GM18508 (cell line): ENCODE measurements around the gene GALM.
"Not testable (repeated sequence)": the region's sequence is repeated elsewhere in the genome, so short reads cannot be mapped to it uniquely, and the experiment has no call there.

Experiments
- ATAC-seq: cut with Tn5 transposase; IDR thresholded peaks from one replicate; pipeline ENCODE4 v1.9.1; 2021; ENCODE audit warnings: moderate number of reproducible peaks; ENCODE audit not compliant: insufficient read depth, unreplicated experiment

The GALM gene

DNA sequence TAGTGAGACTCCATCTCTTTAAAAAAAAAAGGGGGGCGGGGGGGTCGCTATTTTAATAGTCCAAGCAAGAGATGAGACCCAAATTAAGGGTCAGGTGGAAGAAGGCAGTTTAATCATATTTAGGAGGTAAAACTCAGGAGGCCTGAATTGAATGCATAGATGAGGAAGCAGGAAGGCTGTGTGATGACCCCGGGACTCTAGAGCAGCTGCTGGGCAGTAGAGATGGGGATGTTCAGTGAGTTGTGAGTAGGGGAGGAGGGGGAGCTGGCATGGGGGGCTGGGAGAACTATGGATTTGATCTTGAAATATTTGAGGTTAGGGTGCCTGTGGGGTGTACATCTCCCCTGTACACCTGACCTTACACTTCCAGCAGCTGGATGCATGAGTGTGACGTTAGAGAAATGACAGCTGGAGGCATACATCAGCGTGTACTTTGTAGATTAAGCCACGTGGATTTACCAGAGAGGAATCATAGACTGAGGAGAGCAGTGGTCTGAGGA is 41.0 kb downstream of the GALM start:
- no peak for ATAC-seq

DNA sequence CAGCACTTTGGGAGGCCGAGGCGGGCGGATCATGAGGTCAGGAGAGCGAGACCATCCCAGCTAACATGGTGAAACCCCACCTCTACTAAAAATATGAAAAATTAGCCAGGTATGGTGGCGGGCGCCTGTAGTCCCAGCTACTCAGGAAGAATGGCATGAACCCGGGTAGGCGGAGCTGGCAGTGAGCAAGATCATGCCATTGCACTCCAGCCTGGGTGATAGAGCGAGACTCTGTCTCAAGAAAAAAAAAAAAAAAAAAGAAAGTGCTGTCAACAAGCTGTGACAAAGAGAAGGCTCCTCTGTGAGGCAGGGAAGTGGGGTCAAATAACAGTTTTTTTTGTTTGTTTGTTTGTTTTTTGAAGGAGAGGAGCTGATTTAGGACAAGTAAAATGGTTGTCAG is 42.6 kb downstream of the GALM start:
- not testable (repeated sequence) for ATAC-seq

DNA sequence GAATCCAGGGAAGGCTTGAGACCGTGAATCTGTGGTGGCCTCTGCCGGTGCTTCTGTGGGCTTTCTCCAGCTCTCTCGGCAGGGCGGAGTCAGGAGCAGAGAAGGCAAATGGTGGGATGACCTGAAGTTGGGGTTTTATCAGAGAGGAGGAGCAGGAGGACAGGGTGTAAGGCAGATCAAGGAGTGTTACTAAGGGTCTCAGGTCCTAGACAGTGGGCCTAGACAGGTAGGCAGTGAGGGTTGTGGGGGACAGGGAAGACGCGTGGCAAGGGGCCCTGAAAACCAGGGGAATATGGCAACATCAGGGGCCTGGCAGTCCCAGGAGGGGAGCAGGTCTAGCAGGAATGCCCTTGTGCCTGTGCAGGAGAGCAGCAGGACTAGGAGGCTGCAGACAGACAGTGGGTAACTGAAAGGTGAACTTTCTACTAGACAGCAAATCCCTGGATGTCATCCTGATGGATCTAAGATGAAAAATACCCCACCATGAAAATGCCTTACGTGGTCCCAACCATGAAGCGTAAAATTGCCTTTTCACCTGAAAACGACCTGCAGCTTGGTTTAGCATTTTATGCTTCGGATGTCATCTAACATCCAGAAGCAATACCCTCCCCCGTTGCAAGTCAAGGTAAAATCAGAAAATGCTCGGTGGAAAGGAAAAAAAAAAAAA is 43.1 kb downstream of the GALM start:
- no peak for ATAC-seq

DNA sequence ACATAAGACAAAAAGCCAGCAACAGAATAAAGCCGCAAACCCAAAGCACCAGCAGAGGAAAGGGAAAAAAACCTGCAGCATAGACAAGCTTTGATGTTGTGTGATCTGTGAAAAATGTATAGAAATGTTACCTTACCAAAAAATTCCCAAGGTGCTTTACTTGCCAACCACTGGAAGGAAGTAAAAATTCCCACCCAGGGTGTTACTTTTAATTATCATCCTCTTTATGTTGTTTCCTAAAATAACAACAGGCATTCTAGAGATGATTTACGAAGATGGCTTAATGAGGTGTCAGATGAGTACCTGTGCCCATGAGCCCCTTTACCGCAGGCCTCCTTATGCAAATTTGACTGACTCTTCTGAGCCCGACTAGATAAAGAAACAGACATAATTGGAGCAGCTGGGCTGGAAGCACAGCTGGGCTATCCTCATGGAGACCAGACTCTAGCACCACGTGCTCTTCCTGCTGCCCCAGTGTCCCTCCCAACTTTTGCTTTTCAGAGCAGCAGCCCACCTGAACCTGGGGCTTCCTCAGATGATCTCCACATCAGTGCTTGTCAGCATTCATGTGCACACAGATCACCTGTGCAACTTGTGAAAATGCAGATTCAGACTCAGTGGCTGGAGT is 43.8 kb downstream of the GALM start:
- peak; percentile 72 for ATAC-seq

DNA sequence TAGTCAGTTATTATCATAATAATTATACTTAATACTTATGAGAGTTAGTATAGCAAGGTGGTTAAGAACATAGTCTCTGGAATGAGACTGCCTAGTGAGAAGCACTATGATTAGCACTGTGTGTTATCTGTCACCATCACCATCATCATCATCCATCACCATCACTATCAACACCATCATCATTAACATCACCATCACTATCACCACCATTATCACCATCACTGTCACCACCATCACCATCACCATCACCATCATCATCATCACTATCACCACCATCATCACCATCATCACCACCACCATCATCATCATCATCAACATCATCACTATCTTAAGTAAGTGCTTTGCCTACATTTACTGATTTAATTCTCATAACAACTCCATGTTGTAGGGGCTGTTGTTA is 45.6 kb downstream of the GALM start:
- ATAC-seq, result no peak

DNA sequence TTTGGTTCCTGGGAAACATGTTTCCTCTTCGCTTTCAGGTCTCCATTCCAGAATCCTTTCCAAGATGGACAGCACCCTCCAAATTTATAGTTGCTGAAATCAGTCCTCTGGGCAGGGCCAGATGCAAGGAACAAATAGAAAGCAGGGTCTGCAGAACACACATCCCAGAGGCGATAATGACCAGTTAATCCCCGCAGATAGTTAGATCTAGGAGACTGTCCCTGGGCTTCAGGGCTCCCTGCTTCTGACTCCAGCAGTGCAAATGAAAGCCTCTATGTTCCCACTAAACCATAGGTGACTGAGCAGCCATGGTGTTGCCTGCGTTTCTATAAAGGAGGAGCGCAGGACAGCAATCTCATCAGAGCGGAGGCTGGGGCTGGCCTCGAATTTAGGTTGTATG is 46.5 kb downstream of the GALM start:
- no peak for ATAC-seq

DNA sequence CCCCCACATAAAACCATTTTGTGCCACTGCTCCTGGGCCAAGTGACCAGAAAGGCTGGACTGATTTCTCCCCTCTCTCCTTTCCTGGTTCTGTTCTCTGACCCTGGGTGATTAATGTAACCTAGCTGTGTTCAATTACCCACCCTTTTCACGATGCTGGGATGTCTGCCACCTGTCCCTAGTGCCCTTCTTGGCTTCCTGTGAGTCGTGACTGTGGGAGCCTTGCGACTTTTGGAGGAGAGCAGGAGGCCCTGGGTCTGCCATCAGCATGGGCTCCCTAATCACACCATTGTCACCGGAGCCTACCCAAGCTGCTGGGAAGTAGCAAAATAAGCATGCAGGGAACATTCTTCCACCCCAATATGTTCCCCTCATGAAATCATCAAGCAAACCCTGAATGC is 47.0 kb downstream of the GALM start:
- no peak for ATAC-seq

DNA sequence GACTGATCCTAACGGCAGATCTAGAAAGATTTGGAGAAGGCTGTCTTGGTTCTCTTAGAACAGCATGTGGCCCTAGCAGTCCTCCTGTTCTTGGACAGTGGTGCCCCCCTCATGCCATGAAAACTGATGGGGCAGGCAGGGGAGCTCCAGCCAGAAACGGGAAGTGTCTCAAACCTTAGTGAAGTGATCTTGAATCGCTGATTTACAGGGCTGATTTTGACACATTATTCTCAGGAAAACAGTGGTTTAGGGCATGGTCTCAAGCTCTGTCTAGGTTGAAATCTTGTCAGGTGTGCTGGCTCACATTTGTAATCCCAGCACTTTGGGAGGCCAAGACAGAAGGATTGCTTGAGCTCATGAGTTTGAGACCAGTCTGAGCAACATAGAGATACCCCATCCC is 47.4 kb downstream of the GALM start:
- no peak for ATAC-seq

DNA sequence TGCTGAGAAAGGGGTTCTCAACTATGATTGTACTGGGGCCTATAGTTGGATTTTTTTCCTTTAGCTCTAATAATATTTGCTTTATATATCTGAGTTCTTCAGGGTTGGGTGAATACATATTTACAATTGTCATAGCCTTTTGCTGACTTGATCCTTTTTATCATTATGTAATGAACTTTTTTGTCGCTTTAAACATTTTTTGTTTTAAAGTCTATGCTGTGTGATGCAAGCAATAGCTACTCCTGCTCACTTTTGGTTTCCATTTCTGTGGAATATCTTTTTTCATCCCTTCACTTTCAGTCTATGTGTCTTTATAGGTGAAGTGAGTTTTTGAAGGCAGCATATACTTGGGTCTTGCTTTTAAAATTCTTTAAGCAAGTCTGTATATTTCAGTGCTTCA is 49.0 kb downstream of the GALM start:
- not testable (repeated sequence) for ATAC-seq

DNA sequence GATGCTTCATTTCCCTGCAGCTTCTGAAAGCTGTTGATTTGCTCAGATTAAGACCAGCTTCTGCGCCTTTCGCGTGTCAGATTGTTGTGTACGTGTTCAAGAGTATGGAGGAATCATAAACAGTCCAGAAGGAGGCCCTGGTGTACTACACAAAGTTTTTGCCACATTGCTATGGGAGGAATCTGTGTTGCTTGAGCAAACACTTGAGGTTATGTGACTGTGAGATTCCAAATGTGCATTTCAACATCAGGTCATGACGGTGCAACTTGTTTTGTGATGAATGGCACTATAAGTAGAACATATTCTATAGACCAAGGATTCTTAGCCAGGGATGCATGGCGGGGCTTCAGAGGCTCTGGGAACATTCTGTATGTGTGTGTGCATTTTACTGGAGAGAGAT is 50.3 kb downstream of the GALM start:
- ATAC-seq, result no peak

DNA sequence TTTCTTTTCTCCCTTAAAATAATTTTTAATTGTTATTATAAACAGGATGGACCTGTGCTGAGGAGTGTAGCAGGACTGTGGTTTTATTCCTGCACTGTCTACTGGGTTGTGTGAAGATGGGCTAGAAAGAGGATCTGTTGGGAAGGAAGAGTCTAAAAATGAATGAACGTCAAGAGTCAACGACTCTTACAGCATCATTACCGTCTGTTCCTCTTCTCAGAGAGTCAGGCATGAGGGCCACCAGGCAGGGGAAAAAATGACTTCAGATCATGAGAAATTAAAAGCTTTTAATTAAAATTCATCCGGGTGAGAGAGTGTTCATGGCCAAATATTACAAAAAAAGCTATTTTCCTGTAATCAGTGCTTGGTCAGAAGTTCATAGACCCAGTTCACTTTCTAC is 52.7 kb downstream of the GALM start:
- no peak for ATAC-seq

DNA sequence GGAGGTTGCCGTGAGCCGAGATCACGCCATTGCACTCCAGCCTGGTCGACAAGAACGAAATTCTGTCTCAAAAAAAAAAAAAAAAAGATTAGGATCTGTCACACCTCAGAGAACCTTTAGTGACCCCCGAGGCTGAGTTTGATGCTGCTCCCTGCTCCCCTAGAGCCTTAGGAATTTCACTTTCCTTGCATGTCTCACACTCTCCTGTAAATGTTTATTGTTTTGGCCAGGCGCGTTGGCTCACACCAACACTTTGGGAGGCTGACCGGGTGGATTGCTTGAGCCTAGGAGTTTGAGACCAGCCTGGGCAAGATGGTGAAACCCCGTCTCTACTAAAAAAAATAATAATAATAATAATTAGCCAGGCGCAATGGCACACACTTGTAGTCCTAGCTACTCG is 53.8 kb downstream of the GALM start:
- no peak for ATAC-seq

DNA sequence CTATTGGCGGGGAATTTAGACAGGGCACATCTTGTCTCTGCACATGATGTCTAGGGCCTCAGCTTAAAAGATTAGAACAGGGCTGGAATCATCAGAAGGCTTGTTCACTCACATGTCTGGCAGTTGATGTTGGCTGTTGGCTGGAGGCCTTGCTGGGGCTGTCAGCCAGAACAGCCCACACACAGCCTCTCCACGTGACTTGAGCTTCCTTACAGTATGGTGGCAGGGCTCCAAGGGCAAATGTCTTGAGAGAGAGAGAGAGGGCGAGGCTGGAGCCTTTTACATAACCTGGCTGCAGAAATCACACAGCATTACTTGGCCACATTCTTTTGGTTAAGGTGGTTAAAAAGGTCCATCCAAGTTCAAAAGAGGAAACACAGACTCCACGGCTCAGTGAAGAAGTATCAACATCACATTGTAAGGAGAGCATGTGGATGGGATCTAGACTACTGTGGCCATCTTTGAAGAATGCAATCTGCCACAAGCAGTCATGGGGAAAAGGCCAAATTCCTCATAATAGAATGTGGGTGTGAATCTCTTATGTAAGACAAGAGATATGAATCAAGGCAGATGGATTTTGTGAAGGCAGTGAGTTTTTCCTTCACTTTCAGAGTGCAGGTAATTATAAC is 54.8 kb downstream of the GALM start:
- no peak for ATAC-seq

DNA sequence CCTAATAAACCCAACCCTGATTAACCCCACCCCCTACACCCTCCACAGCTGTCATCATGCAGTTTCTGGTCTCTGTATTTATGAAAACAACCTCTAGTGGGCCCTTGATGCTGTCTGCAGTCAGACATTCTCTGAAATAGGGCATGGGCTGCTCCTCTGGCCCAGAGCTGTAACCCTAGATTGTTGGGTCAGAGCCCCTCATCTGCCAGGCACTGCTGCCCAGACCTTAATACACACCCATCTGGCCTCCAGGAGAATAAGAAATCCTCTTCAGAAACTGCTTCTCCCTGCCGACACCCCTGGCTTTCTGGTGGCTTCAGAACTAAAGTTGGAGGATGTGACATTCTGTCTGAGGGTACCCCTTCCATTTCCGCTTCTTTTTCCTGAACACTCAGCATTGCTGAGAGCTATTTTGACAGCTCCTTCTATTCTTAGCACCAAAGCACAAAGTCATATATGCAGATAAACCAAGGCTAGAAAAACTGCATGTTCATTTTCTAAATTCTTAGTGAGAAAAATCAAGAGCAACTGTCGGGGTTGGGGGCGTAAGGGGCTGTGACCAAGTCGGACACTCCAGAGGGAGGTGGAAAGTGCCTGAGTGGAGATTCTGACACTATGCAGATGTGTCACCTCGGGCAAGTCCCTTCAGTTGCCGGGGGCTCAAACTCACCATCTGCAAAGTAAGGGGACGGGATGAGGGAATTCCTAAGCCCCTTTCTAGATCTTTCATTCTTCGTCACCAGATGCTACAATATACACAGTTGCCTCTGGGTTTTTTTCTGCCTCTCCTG is 56.6 kb downstream of the GALM start:
- no peak for ATAC-seq

DNA sequence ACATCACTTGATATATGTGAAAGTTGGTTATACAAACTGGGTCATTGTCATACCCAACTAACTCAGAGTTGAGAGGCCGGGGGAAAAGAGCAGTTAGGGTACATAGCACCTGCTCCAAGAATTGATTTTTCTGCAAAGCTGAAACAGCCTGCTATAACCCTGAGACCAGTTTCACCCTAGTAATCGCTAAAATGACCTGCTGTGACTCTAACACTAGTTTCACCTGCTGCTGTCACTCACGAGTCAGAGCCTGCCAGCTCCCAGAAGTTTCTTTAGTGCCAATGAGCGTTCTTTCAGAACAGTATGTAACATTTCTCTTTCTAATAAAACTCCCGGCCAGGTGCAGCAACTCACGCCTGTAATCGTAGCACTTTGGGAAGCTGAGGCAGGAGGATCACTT is 57.3 kb downstream of the GALM start:
- no peak for ATAC-seq

DNA sequence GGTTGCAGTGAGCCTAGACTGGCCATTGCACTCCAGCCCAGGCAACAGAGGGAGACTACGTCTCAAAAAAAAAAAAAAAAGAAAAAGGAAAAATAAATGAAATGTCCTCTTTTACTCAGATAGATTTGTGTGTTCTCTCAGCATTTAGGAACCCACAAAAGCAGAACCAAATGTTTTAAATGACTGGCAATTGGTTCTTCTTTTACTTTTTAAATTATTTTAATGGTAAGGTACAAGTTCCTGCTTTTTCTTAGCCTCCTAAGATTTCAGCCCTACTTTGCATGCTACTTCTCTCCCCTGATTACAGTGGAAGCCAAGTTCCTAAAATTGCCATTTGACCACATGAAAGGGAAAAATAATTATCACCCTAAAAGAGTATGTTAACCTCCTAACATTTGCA is 61.7 kb downstream of the GALM start:
- ATAC-seq, result no peak

DNA sequence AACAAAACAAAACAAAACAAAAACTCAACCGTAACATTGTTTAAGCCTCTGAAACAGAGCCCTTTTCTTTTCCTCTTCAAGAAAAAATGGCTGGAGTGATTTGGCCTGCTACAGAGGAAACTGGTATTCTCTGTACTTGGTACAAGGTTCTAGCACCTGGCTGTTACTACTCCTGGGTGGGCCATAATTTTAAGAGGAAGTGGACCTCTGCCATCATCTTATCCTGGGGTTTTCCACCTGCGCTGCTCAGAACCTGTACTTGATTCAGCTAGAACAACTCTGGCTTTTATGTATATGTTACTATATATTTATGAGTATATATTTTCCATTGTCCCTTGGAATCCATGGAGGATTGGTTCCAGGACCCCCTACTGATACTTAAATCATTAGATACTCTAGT is 62.8 kb downstream of the GALM start:
- no peak for ATAC-seq

DNA sequence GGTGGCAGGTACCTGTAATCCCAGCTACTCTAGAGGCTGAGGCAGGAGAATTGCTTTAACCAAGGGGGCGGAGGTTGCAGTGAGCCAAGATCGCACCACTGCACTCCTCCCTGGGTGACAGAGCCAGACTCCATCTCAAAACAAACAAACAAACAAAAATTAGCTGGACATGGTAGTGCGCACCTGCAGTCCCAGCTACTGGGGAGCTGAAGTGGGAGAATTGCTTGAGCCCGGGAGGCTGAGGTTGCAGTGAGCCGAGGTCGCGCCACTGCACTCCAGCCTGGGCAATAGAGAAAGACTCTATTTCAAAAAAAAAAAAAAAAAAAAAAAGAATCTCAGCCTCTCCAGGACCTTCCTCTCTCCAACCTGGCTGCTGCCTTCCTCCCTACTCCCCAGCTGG is 65.2 kb downstream of the GALM start:
- ATAC-seq, result no peak

DNA sequence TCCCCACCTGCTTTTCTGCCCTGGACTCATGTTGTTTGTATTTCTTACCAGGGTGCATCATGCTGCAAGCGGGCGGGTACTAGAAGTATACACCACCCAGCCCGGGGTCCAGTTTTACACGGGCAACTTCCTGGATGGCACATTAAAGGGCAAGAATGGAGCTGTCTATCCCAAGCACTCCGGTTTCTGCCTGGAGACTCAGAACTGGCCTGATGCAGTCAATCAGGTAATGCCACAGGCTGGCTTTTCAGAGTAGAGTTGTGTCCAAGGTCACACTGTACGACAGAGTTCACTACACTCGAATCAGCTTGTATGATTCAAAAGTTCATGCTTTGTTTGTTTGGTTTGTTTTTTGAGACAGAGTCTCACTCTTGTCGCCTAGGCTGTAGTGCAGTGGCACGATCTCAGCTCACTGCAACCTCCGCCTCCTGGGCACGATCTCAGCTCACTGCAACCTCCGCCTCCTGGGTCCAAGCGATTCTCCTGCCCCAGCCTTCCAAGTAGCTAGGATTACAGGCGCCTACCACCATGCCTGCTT is 65.8 kb downstream of the GALM start:
- no peak for ATAC-seq

DNA sequence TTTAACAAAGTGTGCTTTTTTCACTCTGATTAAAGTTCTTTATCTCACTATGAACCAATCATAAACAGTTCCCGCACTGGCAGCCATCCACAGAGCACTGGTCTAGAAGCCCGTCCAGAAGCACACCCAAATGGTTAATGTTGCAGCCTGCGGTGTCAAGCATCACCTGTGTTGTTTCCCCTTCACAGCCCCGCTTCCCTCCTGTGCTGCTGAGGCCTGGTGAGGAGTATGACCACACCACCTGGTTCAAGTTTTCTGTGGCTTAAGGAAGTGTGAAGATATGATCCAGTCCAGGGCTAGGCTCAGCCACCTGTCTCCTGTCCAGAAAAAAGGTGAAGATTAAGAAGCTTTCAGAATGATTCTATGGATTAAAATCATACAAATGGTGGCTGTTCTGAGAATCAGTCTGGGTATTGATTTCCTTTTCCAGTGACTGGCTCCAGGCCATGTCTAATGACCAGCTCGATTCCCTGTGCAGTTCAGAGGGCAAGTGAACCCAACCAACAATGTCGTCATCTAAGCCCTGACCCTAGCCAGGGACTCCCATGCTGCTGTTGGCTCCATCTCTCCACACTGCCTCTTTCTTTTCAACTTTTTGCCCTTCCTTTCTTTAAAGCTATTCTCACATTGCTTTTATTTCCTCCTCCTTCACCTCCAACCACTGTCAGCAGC is 67.5 kb downstream of the GALM start:
- ATAC-seq, result no peak
